ENCODE data around the gene ARID5B.

ARID5B gene

DNA sequence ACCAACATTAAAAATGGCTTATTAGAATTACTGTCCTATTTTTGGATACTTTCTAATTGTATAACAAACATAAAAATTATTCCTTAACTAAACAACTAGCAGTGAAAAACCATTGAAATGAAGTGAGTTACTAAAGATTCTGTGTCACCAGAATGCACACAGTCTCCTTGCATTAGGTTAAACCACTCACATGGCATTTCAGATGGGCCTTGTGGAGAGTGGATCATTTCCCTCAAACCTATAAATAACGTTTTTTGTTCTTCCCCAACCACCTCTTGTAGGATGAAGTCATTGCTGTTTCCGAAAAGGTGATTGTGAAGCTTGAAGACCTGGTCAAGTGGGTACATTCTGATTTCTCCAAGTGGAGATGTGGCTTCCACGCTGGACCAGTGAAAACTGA is 38.4 kb downstream of the ARID5B start:
- no peak for DNase-seq

DNA sequence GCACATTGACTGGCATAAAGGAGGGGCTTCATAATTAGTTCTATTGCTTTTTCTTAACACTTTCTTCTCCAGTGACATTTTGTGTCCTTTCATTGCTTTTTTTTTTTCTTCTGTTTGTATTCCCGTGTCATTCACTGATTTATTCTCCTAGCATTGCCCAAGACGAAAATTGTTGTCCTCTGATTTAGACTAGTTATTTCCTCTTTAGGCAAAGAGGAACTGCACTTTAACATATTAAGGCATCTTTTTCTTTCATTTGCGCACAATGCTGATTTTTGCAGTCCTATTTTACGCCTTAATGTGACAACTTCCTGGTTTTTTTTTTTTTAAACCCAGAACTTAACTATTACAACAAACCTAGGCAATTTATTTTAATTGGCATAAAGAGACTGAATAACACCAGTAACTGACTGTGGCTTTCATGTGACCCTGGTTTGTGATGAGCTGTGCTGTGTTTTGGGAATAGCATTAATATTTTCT is 39.7 kb downstream of the ARID5B start:
- DNase-seq = peak in 1 of 2 donors; percentile 76

DNA sequence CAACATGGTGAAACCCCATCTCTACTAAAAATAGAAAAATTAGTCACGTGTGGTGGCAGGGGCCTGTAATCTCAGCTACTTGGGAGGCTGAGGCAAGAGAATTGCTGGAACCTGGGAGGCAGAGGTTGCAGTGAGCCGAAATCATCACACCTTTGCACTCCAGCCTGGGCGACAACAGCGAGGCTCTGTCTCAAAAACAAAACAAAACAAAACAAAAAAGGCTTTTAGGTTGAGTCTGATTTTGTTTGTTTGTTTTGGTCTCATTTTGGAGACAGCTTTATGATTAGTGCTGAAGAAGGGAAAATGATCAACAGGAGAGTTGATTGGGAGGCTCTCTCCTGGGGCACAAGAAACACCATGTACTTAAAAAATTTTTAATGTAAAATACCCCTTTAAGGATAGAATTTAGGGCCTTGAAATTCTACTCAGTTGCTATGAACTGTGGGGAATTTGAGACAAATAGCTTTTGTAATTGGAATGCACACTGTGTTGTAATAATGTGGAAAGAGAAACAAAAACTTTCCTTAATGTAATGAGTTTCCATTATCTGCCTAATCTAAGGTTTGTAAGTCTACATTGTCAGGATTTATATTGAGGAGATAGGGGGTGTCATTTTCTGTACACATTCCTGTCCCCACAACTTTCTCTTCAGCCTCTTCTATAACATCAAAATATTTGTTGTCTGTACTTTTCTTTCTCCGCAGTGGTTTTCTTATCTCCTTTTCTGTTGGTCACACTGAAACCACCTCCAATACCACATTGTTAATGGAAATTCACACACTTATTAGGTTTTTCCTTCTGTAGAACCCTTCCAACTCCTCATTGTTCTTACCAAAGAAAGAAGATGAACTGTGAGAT is 41.3 kb downstream of the ARID5B start:
- no peak for DNase-seq

GRCh38 chr10:61943674-61944378 is 42.3 kb downstream of the ARID5B start:
- no peak for DNase-seq

- DNase-seq = no peak
These were observed 43.1 kb downstream of the ARID5B start for GRCh38 chr10:61944410-61945147.

DNA sequence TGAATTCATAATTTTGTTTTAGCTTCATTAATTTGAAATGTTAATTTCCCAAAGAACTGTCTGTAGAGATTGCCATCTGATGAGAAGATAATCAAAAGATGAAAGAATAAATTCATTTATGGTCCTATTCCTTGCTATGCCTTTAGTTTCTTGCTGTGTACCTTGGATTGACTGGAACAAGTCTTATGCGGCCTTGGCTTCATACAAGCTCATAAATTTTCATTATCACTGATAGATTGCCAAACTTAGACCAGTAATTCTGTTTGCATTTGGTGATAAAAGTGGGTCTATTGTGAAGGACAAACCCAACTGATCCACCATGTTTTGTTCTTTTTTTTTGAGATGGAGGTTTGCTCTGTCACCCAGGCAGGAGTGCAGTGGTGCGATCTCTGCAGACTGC is 48.2 kb downstream of the ARID5B start:
- no peak for DNase-seq

DNA sequence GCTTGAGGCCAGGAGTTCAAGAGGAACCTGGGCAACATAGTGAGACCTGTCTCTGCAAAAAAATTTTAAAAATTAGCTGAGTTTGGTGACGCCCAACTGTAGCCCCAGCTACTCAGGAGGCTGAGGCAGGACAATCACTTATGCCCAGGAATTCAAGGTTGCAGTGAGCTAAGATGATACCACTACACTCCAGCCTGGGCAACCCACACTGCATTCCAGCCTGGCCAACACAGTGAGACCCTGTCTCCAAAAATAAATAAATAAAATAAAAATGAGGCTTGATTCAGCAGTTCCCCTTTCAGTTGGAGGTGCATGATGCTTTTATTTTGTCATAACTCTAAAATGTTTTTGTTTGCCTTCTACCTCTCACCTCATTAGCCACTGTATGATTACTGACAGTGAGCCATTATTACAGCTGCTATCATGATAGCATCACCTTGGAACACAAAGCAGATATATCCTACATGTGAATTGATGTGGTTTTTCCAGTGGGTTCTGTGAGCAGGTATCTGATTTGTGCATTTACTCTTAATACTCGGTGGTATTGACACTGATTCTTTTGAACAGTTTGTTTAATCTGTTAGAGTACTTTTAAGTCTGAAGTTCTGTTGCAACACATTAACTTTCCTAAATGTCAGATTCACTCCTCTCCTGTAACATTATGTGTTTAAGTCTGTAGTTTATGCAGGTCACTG is 49.1 kb downstream of the ARID5B start:
- no peak for DNase-seq

- DNase-seq = no peak
These were observed 49.6 kb downstream of the ARID5B start for GRCh38 chr10:61951144-61951483.

DNA sequence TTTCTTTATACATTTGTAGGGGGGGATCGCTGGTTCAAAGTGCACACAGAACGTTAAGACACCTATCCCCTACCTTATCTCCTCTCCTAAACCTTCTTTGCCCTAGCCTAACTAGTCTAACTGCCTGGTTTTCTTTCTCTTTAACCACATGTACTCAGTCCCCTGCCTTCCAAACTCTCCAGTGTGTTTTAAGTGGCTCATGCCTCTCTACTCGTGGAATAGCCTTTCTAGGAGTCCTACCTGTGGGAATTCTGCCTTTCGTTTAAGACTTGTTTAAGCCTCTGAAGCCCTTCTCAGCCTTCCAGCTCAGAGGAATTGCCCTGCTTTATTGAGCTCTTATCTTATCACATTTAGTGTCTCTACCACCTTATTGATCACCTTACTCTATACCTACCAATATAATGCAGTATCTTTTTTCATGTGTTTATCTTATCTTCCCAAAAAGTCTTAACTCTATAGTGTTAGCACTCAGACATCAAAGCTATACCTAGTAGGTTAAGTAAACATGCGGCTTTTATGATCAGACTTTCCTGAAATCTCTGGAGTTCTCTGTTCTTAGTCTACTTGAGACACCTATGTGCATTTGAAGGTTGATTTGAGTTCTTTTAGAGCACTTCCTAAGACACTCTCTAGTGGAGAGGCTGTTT is 50.7 kb downstream of the ARID5B start:
- no peak for DNase-seq

- no peak for DNase-seq
These were observed 51.7 kb downstream of the ARID5B start for GRCh38 chr10:61953183-61953582.

DNA sequence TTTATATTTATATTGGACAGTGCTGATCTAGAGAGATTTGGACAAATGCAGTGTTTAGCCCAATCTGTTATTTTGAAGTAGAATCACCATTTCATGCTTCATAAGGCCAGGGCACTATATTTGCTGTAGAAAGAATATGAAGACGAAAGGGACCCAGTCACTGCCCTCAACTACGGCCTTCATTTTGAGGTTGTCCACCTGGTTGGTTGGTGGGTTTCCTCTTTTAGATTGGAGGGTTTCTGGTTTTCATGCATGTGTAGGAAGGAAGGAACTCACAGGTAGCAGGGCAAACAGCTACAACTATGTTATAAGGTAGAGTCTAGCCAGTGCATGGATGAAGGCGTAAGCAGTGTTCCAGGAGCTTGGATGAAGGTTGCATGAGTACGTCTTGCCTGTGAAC is 56.3 kb downstream of the ARID5B start:
- DNase-seq = no peak

GRCh38 chr10:61958311-61958710 is 56.8 kb downstream of the ARID5B start:
- DNase-seq = no peak

GRCh38 chr10:61958805-61959204 is 57.3 kb downstream of the ARID5B start:
- DNase-seq = no peak

DNA sequence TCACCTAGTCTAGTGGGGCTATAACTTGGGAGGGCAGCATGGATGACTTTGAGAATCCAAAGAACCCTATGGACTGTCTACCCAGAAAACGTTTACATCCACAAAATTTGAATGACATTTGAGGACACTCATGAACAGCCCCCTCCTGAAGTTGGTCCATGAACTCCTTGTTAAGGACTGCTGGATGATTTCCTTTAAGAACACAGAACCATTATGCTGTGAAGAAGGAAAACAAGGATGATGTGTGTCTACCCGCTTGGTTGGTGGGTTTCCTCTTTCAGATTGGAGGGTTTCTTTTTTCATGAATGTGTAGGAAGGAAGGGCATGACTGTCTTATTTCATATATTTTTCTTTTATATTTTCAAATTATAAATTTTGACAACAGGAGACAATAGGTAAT is 58.3 kb downstream of the ARID5B start:
- DNase-seq = no peak

DNA sequence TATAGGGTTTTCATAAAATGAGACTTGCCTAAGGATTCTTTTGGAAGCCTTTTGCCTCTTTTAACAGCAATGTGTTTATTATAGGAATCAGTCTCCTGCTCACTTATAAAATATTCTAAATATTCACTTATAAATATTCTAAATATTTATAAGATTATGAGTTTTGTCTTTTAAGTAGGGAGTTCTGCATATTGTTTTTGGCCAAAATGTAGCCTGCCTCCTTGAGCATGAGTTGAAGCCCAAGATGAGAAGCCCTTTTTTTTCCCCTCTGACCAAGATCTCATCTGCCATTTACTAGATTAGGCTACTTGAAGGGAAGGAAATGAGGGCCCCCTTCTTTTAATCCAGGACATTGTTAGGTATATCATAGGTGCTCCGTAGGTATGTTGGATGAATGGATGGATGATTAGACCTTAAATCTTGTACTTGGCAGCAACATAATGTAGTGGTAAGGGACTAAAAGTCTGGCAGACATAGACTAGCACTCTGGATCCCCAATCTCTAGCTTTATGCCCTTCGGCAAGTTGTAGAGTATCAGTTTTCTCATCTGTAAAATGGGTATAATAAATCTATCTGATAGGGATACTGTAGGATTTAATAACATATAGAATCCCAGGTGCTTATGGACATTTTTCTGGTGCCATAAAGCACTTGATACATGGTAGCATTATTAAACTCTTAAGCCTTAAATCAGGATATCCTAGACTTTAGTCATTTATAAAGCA is 59.1 kb downstream of the ARID5B start:
- no peak for DNase-seq

DNA sequence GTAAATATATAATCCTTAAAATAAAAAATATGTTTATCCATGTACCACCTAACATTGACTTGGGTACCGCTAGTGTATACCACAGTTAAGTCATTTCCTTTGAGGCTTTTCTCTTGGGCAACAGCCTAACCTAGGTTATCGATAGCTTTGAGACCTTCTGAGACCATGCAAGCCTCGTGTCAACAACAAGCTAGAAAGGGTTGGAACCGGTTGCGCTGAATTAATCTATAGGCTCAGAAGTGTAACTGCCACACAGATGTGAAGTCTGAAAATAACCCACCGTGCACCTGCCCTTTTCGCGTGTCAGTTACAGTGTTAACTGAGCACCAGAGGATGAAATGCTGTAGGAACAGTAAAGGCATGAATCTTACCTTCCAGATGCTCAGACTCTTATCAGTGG is 59.8 kb downstream of the ARID5B start:
- DNase-seq = no peak

DNA sequence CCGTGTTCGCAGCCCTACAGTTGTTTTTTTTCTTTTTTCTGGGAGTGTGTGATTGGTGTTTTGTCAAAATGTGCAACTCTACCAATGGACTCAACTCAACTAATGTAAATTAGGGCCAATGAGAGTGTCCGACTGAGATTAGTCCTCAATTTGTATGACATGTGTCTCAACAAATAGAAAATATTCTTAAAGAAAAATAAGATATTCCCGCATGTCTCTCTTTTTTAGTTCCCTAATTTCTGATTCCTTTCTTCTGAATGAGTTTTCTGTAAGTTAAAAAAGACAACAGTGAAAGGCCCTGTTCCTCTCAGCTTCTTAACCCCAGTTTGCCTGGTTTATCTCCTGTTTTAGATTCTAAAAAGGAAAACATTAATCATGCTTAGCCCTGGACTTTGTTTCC is 61.5 kb downstream of the ARID5B start:
- DNase-seq = no peak

- no peak for DNase-seq
These were observed 62.2 kb downstream of the ARID5B start for GRCh38 chr10:61963669-61964058.

DNA sequence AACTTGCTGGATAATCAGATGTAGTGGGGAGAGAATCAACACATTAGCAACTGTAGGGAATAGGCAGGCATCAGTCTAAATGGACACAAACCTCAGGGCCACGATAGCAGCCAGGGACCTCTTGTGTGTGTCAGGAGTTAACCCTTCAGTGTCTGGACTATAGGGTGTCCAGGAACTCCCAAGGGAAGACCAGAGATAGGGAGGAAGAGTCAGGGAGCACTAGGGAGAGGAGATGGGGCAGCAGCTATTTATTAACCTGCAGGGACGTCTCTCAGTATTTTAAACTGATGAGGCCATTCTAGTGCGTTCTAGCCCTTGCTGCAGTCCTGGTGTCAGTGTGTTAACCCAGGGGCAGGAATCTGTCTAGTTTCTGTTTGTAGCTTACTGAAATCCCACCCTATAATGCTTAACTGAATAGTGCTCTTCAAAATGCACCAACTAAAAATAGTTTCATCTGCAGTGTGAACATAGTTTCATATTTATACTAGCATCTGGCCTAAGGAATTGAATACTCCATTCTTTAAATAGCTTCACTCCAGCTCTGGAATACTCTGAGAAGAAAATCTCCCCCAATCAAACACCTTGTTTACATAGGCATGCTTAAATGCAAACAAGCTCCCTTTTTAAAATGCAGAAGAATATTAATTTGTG is 62.7 kb downstream of the ARID5B start:
- no peak for DNase-seq

DNA sequence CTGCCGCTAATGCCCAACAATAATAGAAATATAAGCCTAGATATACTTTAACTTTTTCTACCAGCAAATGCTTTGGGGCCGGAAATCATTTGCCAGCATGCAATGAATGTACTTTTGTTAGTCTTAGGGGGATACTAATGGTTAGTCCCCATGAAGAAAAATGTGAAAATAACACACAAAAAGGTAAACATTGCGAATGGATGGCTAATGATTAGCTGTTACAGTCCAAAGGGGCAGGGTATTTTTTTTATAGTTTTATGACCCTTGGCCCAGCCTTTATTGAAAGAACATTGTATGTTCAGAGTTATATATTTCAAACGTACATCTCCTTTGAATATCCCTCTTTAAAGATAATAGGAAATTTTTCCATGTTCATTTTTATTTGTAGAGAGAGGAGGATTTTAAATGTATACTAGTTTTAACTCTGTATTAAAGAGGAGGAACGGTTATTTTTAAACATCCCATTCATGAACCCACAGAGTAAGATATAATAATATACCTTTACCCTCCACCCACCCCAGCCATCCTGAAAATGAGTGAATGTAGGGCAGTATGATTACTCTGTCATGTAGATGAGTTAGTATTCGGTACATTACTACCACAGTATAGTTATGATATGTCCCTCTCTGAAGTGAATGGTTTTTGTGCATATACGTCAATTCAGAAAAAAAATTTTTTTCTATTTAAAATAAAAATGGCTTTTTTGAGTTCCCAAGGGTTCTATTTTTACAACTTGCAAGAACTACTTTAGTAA is 63.6 kb downstream of the ARID5B start:
- DNase-seq = no peak
